OCI-LY3 (cell line): ENCODE data around the gene ATP5ME.

Experiments
- H2AFZ ChIP-seq: fragments of 200-600, 300-600 bp; shearing (Covaris generic); 2 replicates; pipeline ENCODE4 v1.6.0; 2014; ENCODE audit warnings: antibody characterized with exemption, low read depth, low read length
- H3K27ac ChIP-seq: fragments of 200-600, 300-600 bp; sonication (generic); 2 replicates; pipeline ENCODE4 v1.5.1; 2014; ENCODE audit warnings: mild to moderate bottlenecking, low read length, moderate library complexity, mixed read lengths
- H3K27me3 ChIP-seq: fragments of 200-600, 300-600 bp; sonication (generic); 2 replicates; pipeline ENCODE4 v1.6.1; 2014; ENCODE audit warnings: low read depth, low read length, mixed read lengths
- H3K36me3 ChIP-seq: fragments of 200-600, 300-600 bp; sonication (generic); replicated peaks from 2 replicates; pipeline ENCODE3; 2014; ENCODE audit warnings: low read depth, low read length, mixed read lengths
- H3K4me1 ChIP-seq: fragments of 300-600, 200-600 bp; sonication (generic); 2 replicates; pipeline ENCODE4 v1.6.1; 2014; ENCODE audit warnings: low read length, mixed read lengths
- H3K4me2 ChIP-seq: fragments of 200-600, 300-600 bp; sonication (generic); 2 replicates; pipeline ENCODE4 v1.6.1; 2014; ENCODE audit warnings: low read length, mixed read lengths
- H3K4me3 ChIP-seq: fragments of 300-600, 200-600 bp; sonication (generic); 2 replicates; pipeline ENCODE4 v1.5.1; 2014; ENCODE audit warnings: antibody characterized with exemption, mild to moderate bottlenecking, low read length, moderate library complexity
- H3K79me2 ChIP-seq: fragments of 300-600, 200-600 bp; shearing (Covaris generic); 2 replicates; pipeline ENCODE4 v1.6.1; 2014; ENCODE audit warnings: mild to moderate bottlenecking, low read length, mixed read lengths
- H3K9ac ChIP-seq: fragments of 300-600, 200-600 bp; shearing (Covaris generic); 2 replicates; pipeline ENCODE4 v1.6.0; 2014; ENCODE audit warnings: mild to moderate bottlenecking, low read length, moderate library complexity
- H3K9me3 ChIP-seq: fragments of 200-600, 300-600 bp; shearing (Covaris generic); 2 replicates; pipeline ENCODE4 v1.6.1; 2014; ENCODE audit warnings: low read length, mixed read lengths; ENCODE audit not compliant: insufficient read depth
- H4K20me1 ChIP-seq: fragments of 200-600, 300-600 bp; sonication (generic); 2 replicates; pipeline ENCODE4 v1.6.1; 2016; ENCODE audit warnings: low read length, mixed read lengths; ENCODE audit not compliant: insufficient read depth
- EZH2phosphoT487 ChIP-seq: fragments of 200-600 bp; shearing (Covaris generic); IDR thresholded peaks from 2 replicates; pipeline ENCODE4 v1.6.1; 2018; ENCODE audit warnings: antibody characterized with exemption, mixed run types, low read depth
- TF ChIP-seq, protein P1 (sequence below): fragments of 200-600, 300-600 bp; sonication (generic); IDR thresholded peaks from 2 replicates; pipeline ENCODE4 v1.5.1; 2014; ENCODE audit warnings: antibody characterized with exemption, low read length, low read depth

Gene ATP5ME

DNA sequence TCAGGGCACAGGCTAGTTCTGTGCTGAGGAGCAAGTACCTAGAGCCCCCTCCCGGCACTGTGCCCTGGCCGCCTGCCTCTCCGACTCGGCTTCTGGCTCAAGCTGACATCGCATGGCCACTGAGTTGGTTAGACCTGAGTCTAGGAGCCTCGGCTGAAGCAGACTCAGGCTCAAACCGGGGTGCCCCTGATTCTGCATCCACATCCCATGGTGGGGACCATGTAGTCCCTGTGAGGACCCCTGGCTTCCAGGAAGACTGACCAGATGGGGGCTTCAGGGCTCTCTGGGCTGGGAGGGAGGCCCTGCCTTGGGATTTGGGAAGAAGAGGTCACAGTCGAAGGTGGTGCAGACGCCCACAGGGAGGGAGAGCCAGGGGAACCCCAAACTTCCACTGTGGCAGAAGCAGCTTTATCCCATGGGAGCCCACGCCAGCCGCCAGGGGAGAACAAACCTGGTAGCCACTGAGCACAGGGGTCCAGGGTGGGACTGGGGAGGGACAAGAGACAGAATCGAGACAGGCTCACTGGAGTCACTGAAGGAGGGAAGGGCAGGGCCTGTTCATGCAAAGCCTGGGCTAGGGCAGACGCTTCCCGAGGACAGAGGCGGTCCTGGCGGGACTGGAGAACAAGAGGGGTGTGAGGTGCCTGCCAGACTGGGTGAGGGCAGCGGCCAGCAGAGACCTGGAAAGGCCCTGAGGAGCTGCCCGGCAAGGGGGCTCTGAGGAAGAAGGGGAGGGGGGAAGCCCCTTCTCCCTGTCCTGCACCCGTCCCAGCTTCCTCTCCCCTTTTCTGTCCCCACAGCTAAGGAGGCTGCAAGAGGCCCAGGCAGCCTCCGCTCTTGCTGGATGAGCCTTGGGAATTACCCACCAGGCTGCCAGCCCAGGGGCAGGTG, 47.6 kb downstream of the ATP5ME start:
- Histone ChIP-seq H3K4me3 (no peak overlapping the region), H3K9me3 (no peaks in the 10 kb centered on the region), H4K20me1 (no peaks in the 10 kb centered on the region), H3K36me3 (no peaks in the 10 kb centered on the region), H3K4me2 (no peak overlapping the region), H3K9ac (no peak overlapping the region), H2AFZ (no peak overlapping the region), H3K79me2 (no peaks in the 10 kb centered on the region), H3K4me1 (no peaks in the 10 kb centered on the region), H3K27me3 (no peaks in the 10 kb centered on the region), H3K27ac (no peak overlapping the region)
- no peak for TF ChIP-seq EZH2phosphoT487
- TF ChIP-seq, protein P1, sequence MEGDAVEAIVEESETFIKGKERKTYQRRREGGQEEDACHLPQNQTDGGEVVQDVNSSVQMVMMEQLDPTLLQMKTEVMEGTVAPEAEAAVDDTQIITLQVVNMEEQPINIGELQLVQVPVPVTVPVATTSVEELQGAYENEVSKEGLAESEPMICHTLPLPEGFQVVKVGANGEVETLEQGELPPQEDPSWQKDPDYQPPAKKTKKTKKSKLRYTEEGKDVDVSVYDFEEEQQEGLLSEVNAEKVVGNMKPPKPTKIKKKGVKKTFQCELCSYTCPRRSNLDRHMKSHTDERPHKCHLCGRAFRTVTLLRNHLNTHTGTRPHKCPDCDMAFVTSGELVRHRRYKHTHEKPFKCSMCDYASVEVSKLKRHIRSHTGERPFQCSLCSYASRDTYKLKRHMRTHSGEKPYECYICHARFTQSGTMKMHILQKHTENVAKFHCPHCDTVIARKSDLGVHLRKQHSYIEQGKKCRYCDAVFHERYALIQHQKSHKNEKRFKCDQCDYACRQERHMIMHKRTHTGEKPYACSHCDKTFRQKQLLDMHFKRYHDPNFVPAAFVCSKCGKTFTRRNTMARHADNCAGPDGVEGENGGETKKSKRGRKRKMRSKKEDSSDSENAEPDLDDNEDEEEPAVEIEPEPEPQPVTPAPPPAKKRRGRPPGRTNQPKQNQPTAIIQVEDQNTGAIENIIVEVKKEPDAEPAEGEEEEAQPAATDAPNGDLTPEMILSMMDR = no peak

- Histone ChIP-seq H3K27ac (no peak overlapping the region), H3K36me3 (no peaks in the 10 kb centered on the region), H3K4me2 (no peak overlapping the region), H3K4me1 (no peaks in the 10 kb centered on the region), H3K9ac (no peak overlapping the region), H3K9me3 (no peaks in the 10 kb centered on the region), H4K20me1 (no peaks in the 10 kb centered on the region), H3K27me3 (no peaks in the 10 kb centered on the region), H3K79me2 (no peaks in the 10 kb centered on the region), H2AFZ (no peak overlapping the region), H3K4me3 (no peak overlapping the region)
- TF ChIP-seq EZH2phosphoT487 = no peak
- TF ChIP-seq, protein P1 = no peak
Measured at GRCh38 chr4:625631-626161, 48.4 kb downstream of the ATP5ME start.

DNA sequence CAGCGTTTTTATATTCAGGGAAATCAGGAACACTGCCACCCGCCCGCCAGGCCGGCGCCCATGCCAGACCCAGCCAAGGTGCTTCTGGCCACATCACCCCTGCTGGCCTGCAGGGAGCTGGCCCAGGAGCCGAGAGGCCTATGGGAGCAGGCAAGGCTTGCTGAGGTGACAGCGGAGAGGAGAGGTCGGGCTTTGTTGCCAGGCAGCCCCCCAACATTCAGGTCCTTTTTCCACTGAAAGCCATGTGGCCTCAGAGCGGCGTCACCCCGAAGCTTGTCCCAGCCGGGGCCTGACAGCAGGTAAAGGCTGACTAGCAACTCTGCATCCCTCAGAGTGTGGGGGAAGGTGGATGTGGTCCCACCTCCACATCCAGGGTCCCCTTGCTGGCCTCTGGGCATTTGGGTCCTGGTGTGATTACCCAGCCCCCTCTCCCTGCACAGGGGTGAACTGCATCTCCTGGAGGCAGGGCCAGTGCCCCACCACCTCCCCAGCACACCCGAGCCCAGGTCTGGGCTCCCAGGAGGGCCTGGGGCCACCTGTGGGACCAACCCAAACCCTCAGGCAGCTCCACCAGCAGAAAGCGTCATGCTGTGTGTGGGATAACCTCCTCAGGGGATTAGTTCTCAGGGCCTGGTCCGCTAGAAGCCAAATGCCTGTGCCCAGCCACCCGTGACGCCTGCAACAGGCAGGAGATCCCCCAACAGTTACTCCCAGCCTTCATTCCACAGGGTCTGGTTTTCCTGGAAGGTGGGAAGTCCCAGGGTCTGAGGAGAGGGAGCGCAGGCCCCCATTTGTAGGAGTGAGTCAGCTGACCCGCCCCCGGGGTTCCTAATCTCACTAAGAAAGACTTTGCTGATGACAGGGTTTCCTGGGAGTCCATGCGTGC, 49.1 kb downstream of the ATP5ME start, which contains the start of gene PDE6B:
Gene PDE6B, plus strand, starts transcription at position 869 of the 886 bp plus-strand sequence. CDS start 54 bp downstream, outside the sequence.
- H3K36me3 ChIP-seq = no peaks in the 10 kb centered on the region
- TF ChIP-seq, protein P1 = no peak
- TF ChIP-seq EZH2phosphoT487 = no peak
- H3K9me3 ChIP-seq = no peaks in the 10 kb centered on the region
- no peak within 1 kb of the TSS for H3K9ac ChIP-seq
- no peak within 1 kb of the TSS for H3K4me2 ChIP-seq
- no peak within 1 kb of the TSS for H2AFZ ChIP-seq
- H4K20me1 ChIP-seq = no peaks in the 10 kb centered on the region
- no peaks in the 10 kb centered on the region for H3K4me1 ChIP-seq
- H3K27ac ChIP-seq = no peak within 1 kb of the TSS
- no peak within 1 kb of the TSS for H3K4me3 ChIP-seq
- H3K79me2 ChIP-seq = no peaks in the 10 kb centered on the region
- no peaks in the 10 kb centered on the region for H3K27me3 ChIP-seq
